ENCODE data around the gene LZTS3.

The LZTS3 gene

GRCh38 chr20:3199976-3200755 is 26.8 kb upstream of the LZTS3 start:
- DNase-seq (ENCODE audit: low read depth) = no peak
- no peak for TF ChIP-seq CTCF (conservative IDR thresholded peaks at IDR 0.05; ENCODE audit: control insufficient read depth, insufficient read depth, low read depth, low read length)
- no peak overlapping the region for H3K4me3 ChIP-seq (ENCODE audit: control insufficient read depth, low read depth, low read length)

DNA sequence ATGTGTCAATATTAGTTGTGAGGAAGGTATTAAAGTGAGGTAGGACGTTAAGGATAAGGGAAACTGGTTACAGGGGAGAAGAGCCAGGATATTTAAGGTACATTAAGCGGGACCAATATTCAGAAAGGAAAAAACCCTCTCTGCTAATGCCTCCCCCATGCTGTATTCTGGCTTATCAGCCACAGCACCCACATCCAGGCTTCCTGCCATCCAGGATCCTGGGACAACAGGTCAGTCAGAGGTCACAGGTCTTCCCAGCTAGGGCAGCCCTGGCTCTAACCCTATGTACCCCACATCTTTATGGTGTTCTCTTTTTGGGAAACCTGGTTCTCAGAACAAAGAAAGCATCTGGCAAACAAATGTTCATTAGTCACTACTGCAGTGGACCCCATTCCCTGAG is 25.9 kb upstream of the LZTS3 start:
- no peak overlapping the region for H3K4me3 ChIP-seq (ENCODE audit: control insufficient read depth, low read depth, low read length)
- TF ChIP-seq CTCF (conservative IDR thresholded peaks at IDR 0.05; ENCODE audit: control insufficient read depth, insufficient read depth, low read depth, low read length) = no peak

DNA sequence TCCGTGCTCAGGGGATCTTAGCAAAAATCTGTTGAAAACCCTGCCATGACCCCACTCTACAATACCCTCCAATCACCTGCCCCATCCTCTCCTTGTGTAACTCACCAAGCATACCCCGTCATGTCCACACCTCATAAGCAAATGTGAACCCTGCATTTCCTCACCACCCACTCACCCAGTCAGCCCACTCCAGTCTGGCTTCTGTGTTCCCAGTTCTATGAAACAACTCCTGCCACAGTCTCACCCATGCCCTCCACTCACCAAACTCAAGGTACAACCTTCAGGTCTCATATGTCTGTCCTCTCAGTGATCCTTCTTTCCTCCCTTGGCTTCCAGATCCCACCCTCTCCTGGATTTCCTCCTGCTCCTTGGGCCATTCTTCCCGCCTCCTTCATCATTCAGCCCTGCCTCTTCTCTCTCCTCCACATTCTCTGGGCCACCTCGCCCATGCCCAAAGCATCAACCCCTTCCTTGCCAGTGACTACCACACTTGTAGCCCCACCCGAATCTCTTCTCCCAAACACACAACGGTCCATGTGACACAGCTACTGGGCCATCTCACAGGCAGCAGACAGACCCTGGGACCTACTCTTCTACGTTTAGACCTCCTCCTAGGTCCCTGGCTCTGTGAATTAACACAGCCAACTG is 22.4 kb upstream of the LZTS3 start:
- DNase-seq (ENCODE audit: low read depth) = no peak
- no peak for TF ChIP-seq CTCF (conservative IDR thresholded peaks at IDR 0.05; ENCODE audit: control insufficient read depth, insufficient read depth, low read depth, low read length)
- no peak overlapping the region for H3K4me3 ChIP-seq (ENCODE audit: control insufficient read depth, low read depth, low read length)

More for the DNA sequence above, 25.9 kb upstream of the LZTS3 start:
- no peak for DNase-seq (ENCODE audit: low read depth)

DNA sequence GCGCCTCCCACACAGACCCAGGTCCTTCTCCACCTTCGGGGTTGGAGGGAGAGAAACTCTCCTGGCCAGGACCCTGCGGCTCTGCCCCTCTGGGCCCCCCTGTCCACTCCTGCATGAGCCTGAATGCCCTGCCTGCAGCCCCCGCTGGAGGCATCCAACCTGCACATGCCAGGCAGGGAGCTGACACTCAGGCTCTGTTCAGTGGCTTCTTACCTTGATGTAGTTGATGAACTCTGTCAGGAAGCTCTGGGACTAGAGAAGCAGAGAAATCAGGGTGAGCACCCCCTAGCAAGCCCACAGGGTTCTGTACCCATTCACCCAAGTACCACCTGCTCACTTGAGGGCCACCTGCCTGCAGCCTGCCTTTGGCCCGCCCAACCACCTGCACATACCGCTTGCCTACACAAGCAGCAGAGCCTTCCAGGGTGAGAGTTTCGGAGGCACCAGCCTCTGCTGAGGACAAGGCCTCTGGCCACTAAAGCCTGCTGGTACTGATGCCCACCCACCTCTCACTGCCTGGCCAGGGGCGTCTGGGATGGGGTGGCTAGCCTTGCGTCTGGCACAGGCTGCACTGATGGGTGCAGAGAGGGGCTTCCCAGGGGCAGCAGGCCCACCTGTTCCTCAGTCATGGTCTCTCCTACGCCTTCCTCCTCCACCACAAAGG is 21.4 kb upstream of the LZTS3 start:
- no peak for TF ChIP-seq CTCF (conservative IDR thresholded peaks at IDR 0.05; ENCODE audit: control insufficient read depth, insufficient read depth, low read depth, low read length)
- DNase-seq (ENCODE audit: low read depth) = no peak
- H3K4me3 ChIP-seq (ENCODE audit: control insufficient read depth, low read depth, low read length) = no peak overlapping the region

DNA sequence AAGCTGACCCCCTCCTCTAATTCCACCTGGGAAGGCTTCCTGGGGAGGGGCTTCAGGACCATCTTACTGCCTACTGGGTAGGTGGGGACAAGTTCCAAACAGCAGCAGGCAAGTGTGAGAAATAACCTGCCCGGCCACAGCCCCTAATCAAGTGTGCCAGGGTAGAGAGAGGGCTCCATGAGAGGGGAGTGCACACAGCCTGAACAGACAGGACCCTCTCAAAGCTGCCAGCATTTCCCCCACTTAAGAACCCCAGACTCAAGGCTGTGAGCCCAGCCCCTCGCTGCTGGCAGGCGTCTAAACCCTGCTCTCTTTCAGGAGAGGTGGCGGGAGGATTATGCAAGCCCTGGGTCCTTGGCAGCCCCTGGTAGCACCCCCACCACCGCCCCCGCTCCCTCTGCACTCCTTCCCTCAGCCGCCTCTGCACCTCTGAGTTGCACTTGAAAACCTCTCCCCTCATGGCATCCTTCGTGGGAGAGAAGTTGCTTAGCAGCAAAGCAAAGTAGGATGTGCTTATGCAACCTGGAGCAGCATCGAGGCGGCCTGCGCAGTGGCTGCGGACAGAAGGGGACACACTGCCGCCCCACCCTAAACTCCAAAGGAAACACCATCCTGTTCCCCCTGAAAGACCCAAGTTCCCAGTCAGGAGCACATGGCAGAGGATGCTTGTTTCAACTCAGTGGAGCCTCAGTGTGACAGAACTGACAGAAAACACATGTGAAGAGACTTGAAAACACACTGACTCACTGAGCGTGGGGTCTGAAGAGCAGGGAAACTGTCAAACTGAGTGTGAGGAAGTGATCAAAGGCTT is 20.7 kb upstream of the LZTS3 start:
- DNase-seq (ENCODE audit: low read depth) = no peak
- TF ChIP-seq CTCF (conservative IDR thresholded peaks at IDR 0.05; ENCODE audit: control insufficient read depth, insufficient read depth, low read depth, low read length) = no peak
- H3K4me3 ChIP-seq (ENCODE audit: control insufficient read depth, low read depth, low read length) = no peak overlapping the region

All from fibroblast of mammary gland (primary cell).